ENCODE measurements around the gene KRT14. TPM values are rescaled to one million over a fixed set of nuclear protein-coding genes. Genes with fewer than 3 reads are reported as not detected.
A peak's percentile ranks its signal among the peaks of the same experiment; 100 is the strongest.

KRT14 gene
- total RNA-seq, 2 experiments from 2014 or later, result not detected

- Mint-ChIP-seq H3K27me3 (peaks cover 20% of the 10 kb centered on the region), H3K4me3 (no peak overlapping the region), H3K4me1 (ENCODE audit: low read depth) (no peaks in the 10 kb centered on the region), H3K27ac (no peak overlapping the region), H3K36me3 (no peaks in the 10 kb centered on the region), H3K9me3 (no peaks in the 10 kb centered on the region)
- ChIA-PET POLR2A (no interaction called here), CTCF (interaction anchor here (0.8 kb wide), 1 partner anchor 93 kb away, joined by 3 read pairs; no protein-coding TSS in a partner anchor)
- intact Hi-C loops (cut with micrococcal nuclease), result no loop called here
- DNase-seq, result no peak
These were observed 31.4 kb downstream of the KRT14 start for GRCh38 chr17:41555105-41555887.

GRCh38 chr17:41553987-41554680, 32.6 kb downstream of the KRT14 start:
- ChIA-PET CTCF (interaction anchor here (6.8 kb wide), 1 partner anchor 93 kb away, joined by 184 read pairs; no protein-coding TSS in a partner anchor), POLR2A (no interaction called here)
- Mint-ChIP-seq H3K27me3 (peaks cover 12% of the 10 kb centered on the region), H3K9me3 (no peaks in the 10 kb centered on the region), H3K27ac (no peak overlapping the region), H3K4me1 (ENCODE audit: low read depth) (peaks cover 4% of the 10 kb centered on the region), H3K36me3 (no peaks in the 10 kb centered on the region), H3K4me3 (no peak overlapping the region)
- intact Hi-C loops (cut with micrococcal nuclease), result no loop called here
- DNase-seq, result no peak

- Mint-ChIP-seq H3K27me3 (peaks cover 7% of the 10 kb centered on the region), H3K4me3 (no peak overlapping the region), H3K27ac (no peak overlapping the region), H3K36me3 (no peaks in the 10 kb centered on the region), H3K9me3 (no peaks in the 10 kb centered on the region), H3K4me1 (ENCODE audit: low read depth) (peaks cover 13% of the 10 kb centered on the region)
- intact Hi-C loops (cut with micrococcal nuclease), result no loop called here
- ChIA-PET POLR2A (no interaction called here), CTCF (interaction anchor here (0.9 to 6.8 kb wide), 4 partner anchors 11 to 644 kb away, joined by 3 to 184 read pairs (median 73); no protein-coding TSS in a partner anchor)
- no peak for DNase-seq
These were observed 33.5 kb downstream of the KRT14 start for GRCh38 chr17:41553176-41553575.

GRCh38 chr17:41552455-41552854, 34.2 kb downstream of the KRT14 start:
- no peaks in the 10 kb centered on the region for H3K36me3 Mint-ChIP-seq
- no peak overlapping the region for H3K27ac Mint-ChIP-seq
- H3K4me3 Mint-ChIP-seq, result no peak overlapping the region
- CTCF ChIA-PET, result interaction anchor here (0.9 to 6.8 kb wide), 5 partner anchors 10 to 643 kb away, joined by 3 to 184 read pairs (median 41); partner anchors contain the start of gene KRT36
- POLR2A ChIA-PET, result no interaction called here
- no peaks in the 10 kb centered on the region for H3K9me3 Mint-ChIP-seq
- peaks cover 7% of the 10 kb centered on the region for H3K27me3 Mint-ChIP-seq
- intact Hi-C loops (cut with micrococcal nuclease), result no loop called here
- peaks cover 21% of the 10 kb centered on the region for H3K4me1 Mint-ChIP-seq (ENCODE audit: low read depth)
- DNase-seq, result no peak

GRCh38 chr17:41551365-41551764, 35.3 kb downstream of the KRT14 start:
- ChIA-PET POLR2A (no interaction called here), CTCF (interaction anchor here (0.6 to 6.8 kb wide), 5 partner anchors 53 to 781 kb away, joined by 3 to 184 read pairs (median 41); partner anchors contain the start of gene KRT36)
- peaks cover 7% of the 10 kb centered on the region for H3K9me3 Mint-ChIP-seq
- H3K36me3 Mint-ChIP-seq, result peaks cover 2% of the 10 kb centered on the region
- H3K27ac Mint-ChIP-seq, result no peak overlapping the region
- DNase-seq, result no peak
- H3K4me1 Mint-ChIP-seq (ENCODE audit: low read depth), result peaks cover 21% of the 10 kb centered on the region
- H3K27me3 Mint-ChIP-seq, result peaks cover 7% of the 10 kb centered on the region
- H3K4me3 Mint-ChIP-seq, result no peak overlapping the region
- intact Hi-C loops (cut with micrococcal nuclease), result no loop called here

- CTCF ChIA-PET, result interaction anchor here (0.6 to 6.8 kb wide), 66 partner anchors 9 to 987 kb away, joined by 3 to 184 read pairs (median 6); partner anchors contain the start of genes EIF1, KRT19, KRT34 and KRT35
- intact Hi-C loops (cut with micrococcal nuclease), result loop anchor here (1.0 to 2.0 kb wide), 7 partner anchors 30 to 747 kb away; no protein-coding TSS in a partner anchor
- no peak overlapping the region for H3K4me3 Mint-ChIP-seq
- POLR2A ChIA-PET, result interaction anchor here (0.7 kb wide), 1 partner anchor 99 kb away, joined by 3 read pairs; no protein-coding TSS in a partner anchor
- peaks cover 21% of the 10 kb centered on the region for H3K4me1 Mint-ChIP-seq (ENCODE audit: low read depth)
- peaks cover 2% of the 10 kb centered on the region for H3K36me3 Mint-ChIP-seq
- no peak overlapping the region for H3K27ac Mint-ChIP-seq
- H3K9me3 Mint-ChIP-seq, result peaks cover 9% of the 10 kb centered on the region
- H3K27me3 Mint-ChIP-seq, result peaks cover 7% of the 10 kb centered on the region
- no peak for DNase-seq
These were observed 37.1 kb downstream of the KRT14 start for GRCh38 chr17:41549596-41550039.

- intact Hi-C loops (cut with micrococcal nuclease), result loop anchor here (1.0 to 2.0 kb wide), 8 partner anchors 30 to 746 kb away; no protein-coding TSS in a partner anchor
- POLR2A ChIA-PET, result interaction anchor here (0.7 to 1.0 kb wide), 2 partner anchors 100 to 141 kb away, joined by 3 read pairs; no protein-coding TSS in a partner anchor
These were observed 37.7 kb downstream of the KRT14 start for GRCh38 chr17:41548844-41549595.

GRCh38 chr17:41547921-41548843, 38.5 kb downstream of the KRT14 start:
- intact Hi-C loops (cut with micrococcal nuclease), result loop anchor here (1.0 to 2.0 kb wide), 3 partner anchors 51 to 745 kb away; no protein-coding TSS in a partner anchor
- H3K27ac Mint-ChIP-seq, result no peak overlapping the region
- peaks cover 6% of the 10 kb centered on the region for H3K27me3 Mint-ChIP-seq
- ChIA-PET POLR2A (interaction anchor here (1.0 kb wide), 1 partner anchor 141 kb away, joined by 3 read pairs; no protein-coding TSS in a partner anchor), CTCF (interaction anchor here (0.6 to 6.8 kb wide), 62 partner anchors 8 to 985 kb away, joined by 3 to 184 read pairs (median 6); partner anchors contain the start of genes EIF1, KRT13, KRT19 and KRT36)
- H3K4me3 Mint-ChIP-seq, result no peak overlapping the region
- H3K36me3 Mint-ChIP-seq, result peaks cover 2% of the 10 kb centered on the region
- peak; percentile 91 for DNase-seq
- peaks cover 9% of the 10 kb centered on the region for H3K9me3 Mint-ChIP-seq
- peaks cover 21% of the 10 kb centered on the region for H3K4me1 Mint-ChIP-seq (ENCODE audit: low read depth)

More at GRCh38 chr17:41548844-41549595, 37.7 kb downstream of the KRT14 start:
- peak; percentile 91 for DNase-seq
- CTCF ChIA-PET, result interaction anchor here (0.6 to 6.8 kb wide), 84 partner anchors 9 to 987 kb away, joined by 3 to 184 read pairs (median 4); partner anchors contain the start of genes EIF1, KRT13, KRT19 and KRT34
- H3K36me3 Mint-ChIP-seq, result peaks cover 2% of the 10 kb centered on the region
- H3K9me3 Mint-ChIP-seq, result peaks cover 9% of the 10 kb centered on the region
- H3K4me3 Mint-ChIP-seq, result no peak overlapping the region
- H3K27ac Mint-ChIP-seq, result peak overlapping the region; percentile 70
- peaks cover 21% of the 10 kb centered on the region for H3K4me1 Mint-ChIP-seq (ENCODE audit: low read depth)
- peaks cover 7% of the 10 kb centered on the region for H3K27me3 Mint-ChIP-seq

GRCh38 chr17:41547378-41547841, 39.3 kb downstream of the KRT14 start:
- Mint-ChIP-seq H3K4me3 (no peak overlapping the region), H3K36me3 (peaks cover 2% of the 10 kb centered on the region), H3K4me1 (ENCODE audit: low read depth) (peaks cover 21% of the 10 kb centered on the region), H3K27me3 (peaks cover under 1% of the 10 kb centered on the region), H3K27ac (no peak overlapping the region), H3K9me3 (peaks cover 9% of the 10 kb centered on the region)
- POLR2A ChIA-PET, result no interaction called here
- CTCF ChIA-PET, result interaction anchor here (0.6 to 6.8 kb wide), 15 partner anchors 11 to 933 kb away, joined by 3 to 184 read pairs (median 17); partner anchors contain the start of genes KRT19 and KRT36
- no peak for DNase-seq
- intact Hi-C loops (cut with micrococcal nuclease), result no loop called here

- POLR2A ChIA-PET, result no interaction called here
- no peak for DNase-seq
- Mint-ChIP-seq H3K27ac (no peak overlapping the region), H3K27me3 (no peaks in the 10 kb centered on the region), H3K4me3 (no peak overlapping the region), H3K9me3 (peaks cover 9% of the 10 kb centered on the region), H3K36me3 (peaks cover 2% of the 10 kb centered on the region), H3K4me1 (ENCODE audit: low read depth) (peaks cover 21% of the 10 kb centered on the region)
- CTCF ChIA-PET, result interaction anchor here (2.6 to 5.7 kb wide), 3 partner anchors 60 to 689 kb away, joined by 7 to 41 read pairs (median 17); partner anchors contain the start of gene KRT36
- intact Hi-C loops (cut with micrococcal nuclease), result no loop called here
These were observed 39.9 kb downstream of the KRT14 start for GRCh38 chr17:41546819-41547218.

Measured in activated CD4-positive, alpha-beta memory T cell treated with anti-CD3 and anti-CD28 coated beads for 36 hours (primary cell).